GM12878 (cell line): Measurements from ENCODE around the gene ARAP2.

Experiments used
- CBX5 ChIP-seq: sonication (generic); IDR thresholded peaks from 2 replicates; pipeline ENCODE4 v1.6.1; 2016; ENCODE audit warnings: low read depth, moderate library complexity, mild to moderate bottlenecking, inconsistent platforms
- CTCF ChIP-seq, 3 experiments: IDR thresholded peaks in 2 of 3; conservative IDR thresholded peaks in 1 of 3; 2 replicates each; pipeline ENCODE4 v1.5.1; 2011; ENCODE audit warnings: low read depth in 3 of 3, low read length in 3 of 3, mild to moderate bottlenecking in 3 of 3, control low read depth in 2 of 3, moderate library complexity in 2 of 3, inconsistent platforms in 1 of 3, mixed read lengths in 1 of 3; ENCODE audit not compliant: control insufficient read depth in 2 of 3, insufficient read depth in 1 of 3; ENCODE audit errors: extremely low read depth in 1 of 3
- EP300 ChIP-seq, 2 experiments: fragments of 150-350 bp in 1 of 2; IDR thresholded peaks; 2 replicates each; pipeline ENCODE4 v1.6.1; 2011 to 2012; ENCODE audit warnings: low read depth in 2 of 2, low read length in 2 of 2, borderline replicate concordance in 1 of 2, improper control_type of control experiment in 1 of 2, inconsistent platforms in 1 of 2; ENCODE audit not compliant: control insufficient read depth in 1 of 2
- MAX ChIP-seq: IDR thresholded peaks from 2 replicates; pipeline ENCODE4 v1.6.1; 2012; ENCODE audit warnings: low read depth, low read length, improper control_type of control experiment
- USF2 ChIP-seq: IDR thresholded peaks from 2 replicates; pipeline ENCODE4 v1.6.1; 2011; ENCODE audit warnings: low read depth, low read length, improper control_type of control experiment, borderline replicate concordance

- TF ChIP-seq MAX, result no peak
- no peak for TF ChIP-seq EP300 (IDR thresholded peaks at IDR 0.05; ENCODE audit: borderline replicate concordance in 1 of 2, control insufficient read depth in 1 of 2, low read depth in 2 of 2, low read length in 2 of 2)
- TF ChIP-seq CTCF (IDR thresholded peaks at IDR 0.05 in 2 of 3, conservative IDR thresholded peaks at IDR 0.05 in 1 of 3; ENCODE audit: control insufficient read depth in 2 of 3, extremely low read depth in 1 of 3, insufficient read depth in 1 of 3, low read depth in 3 of 3, low read length in 3 of 3), result no peak
- no peak for TF ChIP-seq USF2
- TF ChIP-seq CBX5, result no peak
Observed at GRCh38 chr4:36046026-36046425, 198.3 kb downstream of the ARAP2 start.
